Measurements from ENCODE around the gene CTNNBL1. TPM values are rescaled to one million over a fixed set of nuclear protein-coding genes. Genes with fewer than 3 reads are reported as not detected.

Gene CTNNBL1
- total and polyA plus RNA-seq, 8 donors, result 14.8 to 34.9 (median 21.3) TPM

- TF ChIP-seq CTCF (IDR thresholded peaks at IDR 0.05), result no peak
- ATAC-seq (no peak), FAIRE-seq (no peak), DNase-seq (no peak)
- Histone ChIP-seq H3K9me3 (no peaks in the 10 kb centered on the region), H3K4me3 (no peak overlapping the region), H3K27me3 (no peaks in the 10 kb centered on the region), H3K27ac (no peak overlapping the region), H3K4me1 (no peaks in the 10 kb centered on the region), H3K36me3 (no peaks in the 10 kb centered on the region)
- intact Hi-C loops (cut with DNase I), result no loop called here
- 91 to 98% methylated on average over 1 of the region's 1 CpG for WGBS, 2 donors
Observed at GRCh38 chr20:37781626-37782025, 87.8 kb downstream of the CTNNBL1 start.

- no peak for TF ChIP-seq CTCF (IDR thresholded peaks at IDR 0.05)
- intact Hi-C loops (cut with DNase I), result no loop called here
- no peak for FAIRE-seq
Observed at GRCh38 chr20:37786043-37786442, 92.2 kb downstream of the CTNNBL1 start.

GRCh38 chr20:37789408-37789807, 95.6 kb downstream of the CTNNBL1 start:
- no peak for FAIRE-seq
- TF ChIP-seq CTCF (IDR thresholded peaks at IDR 0.05), result no peak

More at GRCh38 chr20:37786043-37786442, 92.2 kb downstream of the CTNNBL1 start:
- no peak for ATAC-seq
- no peak overlapping the region for H3K27ac ChIP-seq
- H3K36me3 ChIP-seq, result peaks cover 0 to 12% (median 3%) of the 10 kb centered on the region in 3 donors
- H3K4me3 ChIP-seq, result no peak overlapping the region
- 13 to 68% methylated on average over 1 of the region's 1 CpG for WGBS, 2 donors
- no peaks in the 10 kb centered on the region for H3K27me3 ChIP-seq
- H3K9me3 ChIP-seq, result no peaks in the 10 kb centered on the region
- H3K4me1 ChIP-seq, result no peaks in the 10 kb centered on the region
- peak in 1 of 6 donors; percentile 20 for DNase-seq

GRCh38 chr20:37790900-37791299, 97.1 kb downstream of the CTNNBL1 start:
- no peak for FAIRE-seq
- 78 to 87% methylated on average over 1 of the region's 1 CpG for WGBS, 2 donors
- intact Hi-C loops (cut with DNase I), result no loop called here
- Histone ChIP-seq H3K4me1 (no peaks in the 10 kb centered on the region), H3K27me3 (no peaks in the 10 kb centered on the region), H3K4me3 (no peak overlapping the region), H3K36me3 (peaks cover 0 to 12% (median 3%) of the 10 kb centered on the region in 3 donors), H3K27ac (no peak overlapping the region), H3K9me3 (no peaks in the 10 kb centered on the region)
- DNase-seq, result no peak
- no peak for TF ChIP-seq CTCF (IDR thresholded peaks at IDR 0.05)
- ATAC-seq, result no peak

More at GRCh38 chr20:37789408-37789807, 95.6 kb downstream of the CTNNBL1 start:
- no peaks in the 10 kb centered on the region for H3K4me1 ChIP-seq
- no peak overlapping the region for H3K27ac ChIP-seq
- no peak overlapping the region for H3K4me3 ChIP-seq
- H3K36me3 ChIP-seq, result peaks cover 0 to 12% (median 3%) of the 10 kb centered on the region in 3 donors
- DNase-seq (no peak), ATAC-seq (no peak)
- 84 to 94% methylated on average over 1 of the region's 1 CpG for WGBS, 2 donors
- intact Hi-C loops (cut with DNase I), result no loop called here
- no peaks in the 10 kb centered on the region for H3K9me3 ChIP-seq
- H3K27me3 ChIP-seq, result no peaks in the 10 kb centered on the region

GRCh38 chr20:37796121-37796520, 102.3 kb downstream of the CTNNBL1 start:
- H3K27ac ChIP-seq, result no peak overlapping the region
- no peak for FAIRE-seq
- WGBS, 2 donors, result 96 to 98% methylated on average over 4 of the region's 4 CpGs
- H3K4me3 ChIP-seq, result no peak overlapping the region
- intact Hi-C loops (cut with DNase I), result no loop called here
- TF ChIP-seq CTCF (IDR thresholded peaks at IDR 0.05), result no peak
- ATAC-seq, result no peak
- DNase-seq, result no peak
- H3K4me1 ChIP-seq, result no peaks in the 10 kb centered on the region
- no peaks in the 10 kb centered on the region for H3K9me3 ChIP-seq
- no peaks in the 10 kb centered on the region for H3K27me3 ChIP-seq
- no peaks in the 10 kb centered on the region for H3K36me3 ChIP-seq
